ENCODE data around the gene COL8A1. TPM values are rescaled to one million over a fixed set of nuclear protein-coding genes. Genes with fewer than 3 reads are reported as not detected.

The COL8A1 gene
- total and polyA plus RNA-seq, 2 experiments from 2014 or later: 0.41 to 2.4 TPM

DNA sequence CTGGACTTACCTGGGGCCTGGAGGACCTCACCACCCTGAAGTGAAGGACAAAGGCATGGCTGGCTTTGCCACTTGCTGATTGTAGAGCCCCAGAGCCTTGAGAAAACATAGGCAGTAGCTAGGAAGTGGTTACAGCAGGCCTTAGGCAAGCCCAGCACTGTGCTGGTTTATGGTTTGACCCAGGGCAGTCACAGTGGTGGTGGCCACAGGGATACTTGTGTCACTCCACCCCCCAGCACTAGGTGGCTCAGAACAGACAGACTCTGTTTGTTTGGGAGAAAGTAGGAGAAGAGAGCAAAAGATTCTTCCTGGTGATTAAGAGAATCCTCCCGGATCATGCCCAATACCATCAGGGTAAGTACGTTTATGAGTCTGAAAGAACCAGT lies 13.2 kb upstream of the COL8A1 start:
- WGBS (ENCODE audit: low lambda C conversion rate, missing lambda C conversion rate): 92% methylated on average over 2 of the region's 2 CpGs
- no peaks in the 10 kb centered on the region for H3K79me2 ChIP-seq
- H3K4me3 ChIP-seq: no peak overlapping the region
- TF ChIP-seq CTCF (IDR thresholded peaks at IDR 0.05; ENCODE audit: poor library complexity): no peak
- TF ChIP-seq EZH2phosphoT487 (IDR thresholded peaks at IDR 0.05; ENCODE audit: low read depth, severe bottlenecking, unreplicated experiment): no peak
- no peak for TF ChIP-seq EZH2 (IDR thresholded peaks at IDR 0.05; ENCODE audit: borderline replicate concordance)
- H3K9me2 ChIP-seq (replicated peaks; ENCODE audit: insufficient read depth): no peaks in the 10 kb centered on the region
- H3K4me1 ChIP-seq (ENCODE audit: insufficient read depth): no peaks in the 10 kb centered on the region
- no peaks in the 10 kb centered on the region for H3K36me3 ChIP-seq (replicated peaks; ENCODE audit: insufficient read depth, low read depth)
- no peaks in the 10 kb centered on the region for H3K27me3 ChIP-seq
- DNase-seq (ENCODE audit: low spot score): no peak
- H2AFZ ChIP-seq: no peak overlapping the region
- no peaks in the 10 kb centered on the region for H3K9me3 ChIP-seq (ENCODE audit: low read depth)
- H3K27ac ChIP-seq: no peak overlapping the region
- H3K4me2 ChIP-seq: no peak overlapping the region
- no peaks in the 10 kb centered on the region for H4K20me1 ChIP-seq (ENCODE audit: insufficient read depth, poor library complexity, severe bottlenecking)

DNA sequence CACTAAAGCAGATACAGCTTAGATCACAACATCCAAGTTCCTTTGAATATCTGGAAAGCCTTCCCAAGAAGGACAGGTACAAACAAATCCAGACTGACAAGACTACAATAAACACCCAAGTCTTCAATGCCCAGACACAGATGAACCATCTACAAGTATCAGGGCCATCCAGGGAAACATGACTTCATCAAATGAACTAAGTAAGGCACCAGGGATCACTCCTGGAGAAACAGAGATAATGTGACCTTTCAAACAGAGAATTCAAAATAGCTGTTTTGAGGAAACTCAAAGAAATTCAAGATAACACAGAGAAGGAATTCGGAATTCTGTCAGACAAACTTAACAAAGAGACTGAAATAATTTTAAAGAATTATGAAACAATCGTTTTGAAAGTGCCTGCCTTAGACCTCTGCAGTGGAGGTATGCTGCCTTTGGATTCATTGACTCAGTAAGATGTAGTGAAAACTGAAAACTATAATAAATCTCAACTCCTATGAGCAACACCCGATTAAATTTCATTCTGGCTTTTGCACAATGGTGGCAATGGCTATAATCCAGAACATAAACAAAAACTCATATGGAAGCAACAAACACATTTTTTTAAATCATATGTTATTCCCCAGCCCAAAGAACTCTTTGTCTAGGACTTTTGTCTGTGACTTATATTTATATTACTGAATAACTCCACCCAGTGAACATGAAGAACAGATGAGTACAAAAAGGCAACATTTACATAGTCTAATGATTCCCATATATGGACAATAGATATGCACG lies 12.6 kb upstream of the COL8A1 start:
- H3K27ac ChIP-seq: no peak overlapping the region
- H3K79me2 ChIP-seq: no peaks in the 10 kb centered on the region
- H3K9me2 ChIP-seq (replicated peaks; ENCODE audit: insufficient read depth): no peaks in the 10 kb centered on the region
- TF ChIP-seq EZH2phosphoT487 (IDR thresholded peaks at IDR 0.05; ENCODE audit: low read depth, severe bottlenecking, unreplicated experiment) (no peak), CTCF (IDR thresholded peaks at IDR 0.05; ENCODE audit: poor library complexity) (no peak), EZH2 (IDR thresholded peaks at IDR 0.05; ENCODE audit: borderline replicate concordance) (no peak)
- 70% methylated on average over 4 of the region's 4 CpGs for WGBS (ENCODE audit: low lambda C conversion rate, missing lambda C conversion rate)
- H3K4me1 ChIP-seq (ENCODE audit: insufficient read depth): no peaks in the 10 kb centered on the region
- no peaks in the 10 kb centered on the region for H3K9me3 ChIP-seq (ENCODE audit: low read depth)
- H3K4me2 ChIP-seq: no peak overlapping the region
- no peak for DNase-seq (ENCODE audit: low spot score)
- no peak overlapping the region for H3K4me3 ChIP-seq
- H4K20me1 ChIP-seq (ENCODE audit: insufficient read depth, poor library complexity, severe bottlenecking): no peaks in the 10 kb centered on the region
- H2AFZ ChIP-seq: no peak overlapping the region
- H3K36me3 ChIP-seq (replicated peaks; ENCODE audit: insufficient read depth, low read depth): no peaks in the 10 kb centered on the region
- H3K27me3 ChIP-seq: no peaks in the 10 kb centered on the region

GRCh38 chr3:99626417-99626788 lies 12.0 kb upstream of the COL8A1 start:
- H3K9me2 ChIP-seq (replicated peaks; ENCODE audit: insufficient read depth): no peaks in the 10 kb centered on the region
- no peak overlapping the region for H2AFZ ChIP-seq
- H3K9me3 ChIP-seq (ENCODE audit: low read depth): no peaks in the 10 kb centered on the region
- TF ChIP-seq CTCF (IDR thresholded peaks at IDR 0.05; ENCODE audit: poor library complexity) (no peak), EZH2phosphoT487 (IDR thresholded peaks at IDR 0.05; ENCODE audit: low read depth, severe bottlenecking, unreplicated experiment) (no peak), EZH2 (IDR thresholded peaks at IDR 0.05; ENCODE audit: borderline replicate concordance) (no peak)
- 48% methylated on average over 1 of the region's 1 CpG for WGBS (ENCODE audit: low lambda C conversion rate, missing lambda C conversion rate)
- no peak overlapping the region for H3K4me2 ChIP-seq
- no peaks in the 10 kb centered on the region for H3K4me1 ChIP-seq (ENCODE audit: insufficient read depth)
- no peak overlapping the region for H3K4me3 ChIP-seq
- H3K79me2 ChIP-seq: no peaks in the 10 kb centered on the region
- no peak overlapping the region for H3K27ac ChIP-seq
- no peaks in the 10 kb centered on the region for H3K36me3 ChIP-seq (replicated peaks; ENCODE audit: insufficient read depth, low read depth)
- H3K27me3 ChIP-seq: peaks cover 4% of the 10 kb centered on the region
- no peak for DNase-seq (ENCODE audit: low spot score)
- no peaks in the 10 kb centered on the region for H4K20me1 ChIP-seq (ENCODE audit: insufficient read depth, poor library complexity, severe bottlenecking)
